Ovary (tissue), 3 donors: ENCODE data around the gene EPB41L4B.

Experiments
- CTCF ChIP-seq, 3 donors: fragments of 450-650 bp in 2 of 3; fragments of 200-600 bp in 1 of 3; IDR thresholded peaks; one replicate each; pipeline versions ENCODE4 v1.5.1 to v1.8.0; 2016 to 2022; ENCODE audit warnings: antibody characterized with exemption in 3 of 3, mild to moderate bottlenecking in 1 of 3
- EP300 ChIP-seq: sonication (generic); formaldehyde crosslinking; IDR thresholded peaks from one replicate; pipeline ENCODE4 v1.6.1; 2017; ENCODE audit warnings: antibody characterized with exemption
- POLR2A ChIP-seq: fragments of 450-650 bp; IDR thresholded peaks from one replicate; pipeline ENCODE4 v1.6.1; 2017; ENCODE audit warnings: antibody characterized with exemption, mild to moderate bottlenecking, moderate library complexity
- donor health status: DM: no; HTN: no; CAD: no.

DNA sequence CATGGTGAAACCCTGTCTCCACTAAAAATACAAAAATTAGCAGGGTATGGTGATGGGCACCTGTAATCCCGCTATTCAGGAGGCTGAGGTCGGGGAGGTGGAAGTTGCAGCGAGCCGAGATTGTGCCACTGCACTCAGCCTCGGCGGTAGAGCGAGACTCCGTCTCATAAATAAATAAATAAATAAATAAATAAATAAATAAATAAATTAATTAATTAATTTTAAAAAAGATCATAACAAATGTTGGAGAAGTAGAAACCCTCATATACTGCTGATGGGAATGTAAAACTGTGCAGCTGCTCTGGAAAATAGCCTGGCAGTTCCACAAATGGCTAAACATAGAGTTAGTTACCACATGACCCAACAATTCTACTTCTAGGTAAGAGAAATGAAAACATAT is 39.3 kb downstream of the EPB41L4B start:
- TF ChIP-seq CTCF (IDR thresholded peaks at IDR 0.05) (no peak), POLR2A (no peak), EP300 (no peak)
